GM12878 (cell line): ENCODE results near the gene MTA3. TPM values are rescaled to one million over a fixed set of nuclear protein-coding genes. Genes with fewer than 3 reads are reported as not detected.

Experiments
- ATAC-seq: fragments of 200-7000 bp; cut with Tn5 transposase; 3 replicates; pipeline ENCODE4 v1.9.1; 2020; ENCODE audit warnings: mild to moderate bottlenecking, moderate library complexity
- BruUV-seq: library from RNA; stranded (reverse); fragments of 400-500 nt; replicated peaks from 2 replicates; lab custom pipeline; 2021; lab: Mats Ljungman, UMichigan
- CTCF ChIA-PET: fragments of 300-600 bp; sonication (Branson Sonifier 250); formaldehyde crosslinking; extraction: SDS; loops from one replicate; lab custom pipeline; 2021; ENCODE audit warnings: inconsistent platforms; lab: Yijun Ruan, JAX
- POLR2A ChIA-PET: fragments of 350-600 bp; formaldehyde crosslinking; extraction: SDS; loops from one replicate; lab custom pipeline; 2021; ENCODE audit warnings: inconsistent platforms; lab: Charles Lee
- RAD21 ChIA-PET: fragments of 300-600 bp; sonication (Branson Sonifier 250); formaldehyde crosslinking; loops from one replicate; lab custom pipeline; 2023; ENCODE audit warnings: antibody characterized with exemption; ENCODE audit not compliant: unreplicated experiment; lab: Charles Lee
- SMC1A ChIA-PET: fragments of 300-600 bp; sonication (Branson Sonifier 250); formaldehyde crosslinking; loops from one replicate; lab custom pipeline; 2023; ENCODE audit not compliant: unreplicated experiment, uncharacterized antibody; lab: Charles Lee
- DNase-seq: peaks from one replicate; pipeline ENCODE4 v3.0.0-alpha.2; 2011; ENCODE audit warnings: low read depth, low spot score
- FAIRE-seq: peaks from 3 replicates; lab custom pipeline; 2011; peaks lifted over from hg19 to GRCh38; lab: Jason Lieb, UNC
- H2AFZ ChIP-seq: 2 replicates; pipeline ENCODE4 v1.6.0; 2011; ENCODE audit warnings: low read depth, low read length, control low read depth; ENCODE audit not compliant: control insufficient read depth
- H3K27ac ChIP-seq: 2 replicates; pipeline ENCODE4 v1.5.1; 2011; ENCODE audit warnings: control low read depth; ENCODE audit not compliant: control insufficient read depth, insufficient read depth
- H3K27me3 ChIP-seq, 2 experiments: replicated peaks in 1 of 2; 2 replicates each; pipeline versions ENCODE4 v1.6.0 to v1.6.1; 2011; ENCODE audit warnings: low read length in 1 of 2; ENCODE audit not compliant: control insufficient read depth in 2 of 2, insufficient read depth in 2 of 2
- H3K36me3 ChIP-seq, 2 experiments: 2 replicates each; pipeline ENCODE4 v1.5.1; 2011; ENCODE audit warnings: low read length in 1 of 2; ENCODE audit not compliant: control insufficient read depth in 2 of 2, insufficient read depth in 2 of 2
- H3K4me1 ChIP-seq: 2 replicates; pipeline ENCODE4 v1.6.1; 2011; ENCODE audit warnings: mild to moderate bottlenecking, low read length, moderate library complexity, mixed read lengths; ENCODE audit not compliant: control insufficient read depth, insufficient read depth
- H3K4me2 ChIP-seq: 2 replicates; pipeline ENCODE4 v1.6.0; 2011; ENCODE audit warnings: control low read depth; ENCODE audit not compliant: control insufficient read depth, insufficient read depth
- H3K4me3 ChIP-seq: fragments of 200-600 bp; sonication (generic); 2 replicates; pipeline ENCODE4 v1.5.1; 2016
- H3K79me2 ChIP-seq: 2 replicates; pipeline ENCODE4 v1.6.0; 2011; ENCODE audit warnings: low read length; ENCODE audit not compliant: control insufficient read depth, insufficient read depth
- H3K9ac ChIP-seq: 2 replicates; pipeline ENCODE4 v1.8.0; 2011; ENCODE audit warnings: low read length, control low read depth, mixed read lengths; ENCODE audit not compliant: control insufficient read depth, insufficient read depth
- H3K9me3 ChIP-seq: replicated peaks from 3 replicates; pipeline ENCODE4 v1.5.1; 2011; ENCODE audit warnings: mild to moderate bottlenecking, low read length; ENCODE audit not compliant: control insufficient read depth, insufficient read depth
- H4K20me1 ChIP-seq: 2 replicates; pipeline ENCODE4 v1.6.0; 2011; ENCODE audit not compliant: control insufficient read depth, insufficient read depth
- ATF7 ChIP-seq: fragments of 450-650 bp; IDR thresholded peaks from 2 replicates; pipeline ENCODE4 v1.6.1; 2016; ENCODE audit warnings: low read depth, mild to moderate bottlenecking
- CBFB ChIP-seq: IDR thresholded peaks from 2 replicates; pipeline ENCODE4 v1.6.1; 2016; ENCODE audit warnings: antibody characterized with exemption, low read depth
- DPF2 ChIP-seq: fragments of 450-650 bp; IDR thresholded peaks from 2 replicates; pipeline ENCODE4 v1.6.1; 2017; ENCODE audit warnings: mild to moderate bottlenecking
- EP300 ChIP-seq, 2 experiments: fragments of 150-350 bp in 1 of 2; IDR thresholded peaks; 2 replicates each; pipeline ENCODE4 v1.6.1; 2011 to 2012; ENCODE audit warnings: low read depth in 2 of 2, low read length in 2 of 2, borderline replicate concordance in 1 of 2, improper control_type of control experiment in 1 of 2, inconsistent platforms in 1 of 2; ENCODE audit not compliant: control insufficient read depth in 1 of 2
- IKZF1 ChIP-seq: fragments of 450-650 bp; conservative IDR thresholded peaks from 2 replicates; pipeline ENCODE4 v1.6.1; 2017; ENCODE audit warnings: antibody characterized with exemption, mild to moderate bottlenecking
- IKZF2 ChIP-seq, 2 experiments: fragments of 450-650 bp; IDR thresholded peaks; 2 replicates each; pipeline ENCODE4 v1.6.1; 2017; ENCODE audit warnings: mild to moderate bottlenecking in 2 of 2, moderate library complexity in 2 of 2
- MEF2B ChIP-seq: fragments of 450-650 bp; IDR thresholded peaks from 2 replicates; pipeline ENCODE4 v1.6.1; 2018; ENCODE audit warnings: mild to moderate bottlenecking, moderate library complexity; ENCODE audit not compliant: partially characterized antibody, poor library complexity, severe bottlenecking
- MTA2 ChIP-seq: fragments of 450-650 bp; IDR thresholded peaks from 2 replicates; pipeline ENCODE4 v1.6.1; 2016; ENCODE audit warnings: low read depth, mild to moderate bottlenecking, moderate library complexity
- RUNX3 ChIP-seq: IDR thresholded peaks from 2 replicates; pipeline ENCODE4 v1.6.1; 2012; ENCODE audit warnings: low read length, inconsistent platforms
- SMAD1 ChIP-seq: fragments of 450-650 bp; IDR thresholded peaks from 2 replicates; pipeline ENCODE4 v1.6.1; 2018; ENCODE audit warnings: mild to moderate bottlenecking, low read depth; ENCODE audit not compliant: partially characterized antibody
- SMAD5 ChIP-seq: IDR thresholded peaks from 2 replicates; pipeline ENCODE4 v1.6.1; 2016; ENCODE audit warnings: antibody characterized with exemption, low read depth
- SPI1 ChIP-seq: IDR thresholded peaks from 2 replicates; pipeline ENCODE4 v1.6.1; 2011; ENCODE audit warnings: low read depth, mild to moderate bottlenecking, low read length, moderate library complexity, borderline replicate concordance; ENCODE audit not compliant: insufficient read depth
- ZBED1 ChIP-seq: IDR thresholded peaks from 2 replicates; pipeline ENCODE4 v1.6.1; 2016; ENCODE audit warnings: borderline replicate concordance
- WGBS: methylation state at CpG from one replicate; pipeline ENCODE4 v1.1.6; 2016; ENCODE audit warnings: low lambda C conversion rate; ENCODE audit not compliant: insufficient replicate concordance, insufficient coverage; ENCODE audit errors: missing lambda C conversion rate; 5-methylcytosine and 5-hydroxymethylcytosine counted together
- in situ Hi-C: fragments of 300-500 bp; cut with MboI; formaldehyde crosslinking; loops from 9 replicates; pipeline ENCODE4 v1.14.3; 2018; ENCODE audit warnings: mixed read lengths
- intact Hi-C: fragments of 100-400 bp; cut with micrococcal nuclease; formaldehyde crosslinking; loops from one replicate; pipeline ENCODE4 v1.14.2; 2022; ENCODE audit not compliant: unreplicated experiment
- polyA plus RNA-seq, 11 experiments: library from polyadenylated mRNA; depleted of rRNA in 4 of 11; unstranded in 6 of 11; stranded (reverse) in 5 of 11; fragments of >200 nt; fragmentation: Nextera tagmentation in 4 of 11; fragmentation: Illumina TruSeq in 1 of 11; extraction: Ambion mirVana in 4 of 11; extraction: Trizol in 1 of 11; gene quantifications; 1 replicate in 1 of 11; 2 replicates in 10 of 11; pipeline versions ENCODE4 v1.2.1 to v1.2.3, GENCODE V29; 2011 to 2016; ENCODE audit warnings: inconsistent platforms in 2 of 11, missing spikeins in 2 of 11, low read depth in 1 of 11
- total RNA-seq, 4 experiments: library from RNA; depleted of rRNA in 3 of 4; stranded (reverse); fragments of >200 nt in 3 of 4; fragmentation: Illumina TruSeq in 1 of 4; extraction: Trizol in 1 of 4; gene quantifications; 2 replicates each; pipeline versions ENCODE4 v1.2.1 to v1.2.3, GENCODE V29; 2013 to 2021
- TF ChIP-seq, protein P1 (sequence below): fragments of 450-650 bp; IDR thresholded peaks from 2 replicates; pipeline ENCODE4 v1.6.1; 2017; ENCODE audit warnings: low read depth, mild to moderate bottlenecking, moderate library complexity

MTA3 gene
- total and polyA plus RNA-seq, 10 of the 15 experiments (the other 5 are each of a cell fraction or from before 2014, with no cell fraction given) = 17.6 to 45.5 (median 26.5) TPM

GRCh38 chr2:42602218-42602875 is 33.9 kb downstream of the MTA3 start:
- peaks cover 33% of the 10 kb centered on the region for H3K4me1 ChIP-seq
- ChIA-PET SMC1A (interaction anchor here (0.8 to 3.0 kb wide), 9 partner anchors 9 to 62 kb away, joined by 3 to 20 read pairs (median 7); no protein-coding TSS in a partner anchor), CTCF (interaction anchor here (0.5 to 1.9 kb wide), 4 partner anchors 14 to 61 kb away, joined by 3 to 11 read pairs (median 4); no protein-coding TSS in a partner anchor)
- peak; percentile 50 for ATAC-seq
- peaks cover 25% of the 10 kb centered on the region for H3K79me2 ChIP-seq
- no TSS peak for BruUV-seq
- no peaks in the 10 kb centered on the region for H4K20me1 ChIP-seq
- H3K27ac ChIP-seq = peak overlapping the region; percentile 48
- no peaks in the 10 kb centered on the region for H3K27me3 ChIP-seq
- TF ChIP-seq MTA2 = peak; percentile 86
- TF ChIP-seq SPI1 = peak; percentile 85
- TF ChIP-seq CBFB = no peak
- TF ChIP-seq RUNX3 = peak; percentile 71
- no peak for TF ChIP-seq SMAD5
- TF ChIP-seq, protein P1, sequence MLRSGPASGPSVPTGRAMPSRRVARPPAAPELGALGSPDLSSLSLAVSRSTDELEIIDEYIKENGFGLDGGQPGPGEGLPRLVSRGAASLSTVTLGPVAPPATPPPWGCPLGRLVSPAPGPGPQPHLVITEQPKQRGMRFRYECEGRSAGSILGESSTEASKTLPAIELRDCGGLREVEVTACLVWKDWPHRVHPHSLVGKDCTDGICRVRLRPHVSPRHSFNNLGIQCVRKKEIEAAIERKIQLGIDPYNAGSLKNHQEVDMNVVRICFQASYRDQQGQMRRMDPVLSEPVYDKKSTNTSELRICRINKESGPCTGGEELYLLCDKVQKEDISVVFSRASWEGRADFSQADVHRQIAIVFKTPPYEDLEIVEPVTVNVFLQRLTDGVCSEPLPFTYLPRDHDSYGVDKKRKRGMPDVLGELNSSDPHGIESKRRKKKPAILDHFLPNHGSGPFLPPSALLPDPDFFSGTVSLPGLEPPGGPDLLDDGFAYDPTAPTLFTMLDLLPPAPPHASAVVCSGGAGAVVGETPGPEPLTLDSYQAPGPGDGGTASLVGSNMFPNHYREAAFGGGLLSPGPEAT = peak; percentile 69; the same call in 1 of the 2 replicates
- peak; percentile 67 for TF ChIP-seq SMAD1
- TF ChIP-seq MEF2B = peak; percentile 54
- peak; percentile 80 for TF ChIP-seq IKZF1
- peak; percentile 52; the same call in 1 of the 2 replicates for TF ChIP-seq ATF7
- TF ChIP-seq ZBED1 = no peak
- peak; percentile 52; the same call in 1 of the 2 replicates for TF ChIP-seq DPF2
- TF ChIP-seq IKZF2 (IDR thresholded peaks at IDR 0.05) = peak; percentile 89 to 92
- peak in 1 of 2 experiments; percentile 45; a peak in 1 of 4 replicates for TF ChIP-seq EP300 (IDR thresholded peaks at IDR 0.05; ENCODE audit: borderline replicate concordance in 1 of 2, control insufficient read depth in 1 of 2, low read depth in 2 of 2, low read length in 2 of 2)
- TF ChIP-seq, all 136 proteins: peak for 11
- RAD21 ChIA-PET = interaction anchor here (0.8 to 2.4 kb wide), 6 partner anchors 11 to 61 kb away, joined by 3 to 9 read pairs (median 4); no protein-coding TSS in a partner anchor
- H3K36me3 ChIP-seq = 0 out of 4 replicates have a peak, but pooled peaks cover 0 to 4% of the 10 kb centered on the region in 2 experiments
- no peak overlapping the region for H3K4me3 ChIP-seq
- no peak overlapping the region for H2AFZ ChIP-seq
- H3K9me3 ChIP-seq = no peaks in the 10 kb centered on the region
- H3K4me2 ChIP-seq = no peak overlapping the region
- H3K9ac ChIP-seq = no peak overlapping the region; the same call in 1 of the 2 replicates
- 95% methylated on average over 2 of the region's 2 CpGs for WGBS
- in situ Hi-C loops = no loop called here
- FAIRE-seq (no peak), DNase-seq (peak; percentile 51)
- POLR2A ChIA-PET = interaction anchor here (0.6 to 1.0 kb wide), 2 partner anchors 30 to 37 kb away, joined by 3 read pairs; no protein-coding TSS in a partner anchor
- intact Hi-C loops = loop anchor here (5.0 kb wide), 1 partner anchor 105 kb away; no protein-coding TSS in a partner anchor
